Endometrial microvascular endothelial cells (primary cell): ENCODE results near the gene HMOX2. TPM values are rescaled to one million over a fixed set of nuclear protein-coding genes. Genes with fewer than 3 reads are reported as not detected.

Experiments used
- in situ Hi-C: cut with HindIII; loops from 2 replicates; pipeline ENCODE4 v1.10.0; 2017; ENCODE audit warnings: low sequenced_read_pairs, low pct_unique_long_range_greater_than_20kb; ENCODE audit errors: inconsistent ontology term
- total RNA-seq: library from RNA; depleted of rRNA; stranded (reverse); fragments of >200 nt; gene quantifications from one replicate; pipeline ENCODE4 v1.2.3, GENCODE V29; 2015; ENCODE audit errors: inconsistent ontology term

Gene HMOX2
- total RNA-seq, 1 donor from 2014 or later, result 103 TPM

- in situ Hi-C loops, result no loop called here
Measured at GRCh38 chr16:4461250-4462085, 14.7 kb upstream of the HMOX2 start.

- in situ Hi-C loops, result no loop called here
Measured at GRCh38 chr16:4463522-4464163, 12.6 kb upstream of the HMOX2 start.

DNA sequence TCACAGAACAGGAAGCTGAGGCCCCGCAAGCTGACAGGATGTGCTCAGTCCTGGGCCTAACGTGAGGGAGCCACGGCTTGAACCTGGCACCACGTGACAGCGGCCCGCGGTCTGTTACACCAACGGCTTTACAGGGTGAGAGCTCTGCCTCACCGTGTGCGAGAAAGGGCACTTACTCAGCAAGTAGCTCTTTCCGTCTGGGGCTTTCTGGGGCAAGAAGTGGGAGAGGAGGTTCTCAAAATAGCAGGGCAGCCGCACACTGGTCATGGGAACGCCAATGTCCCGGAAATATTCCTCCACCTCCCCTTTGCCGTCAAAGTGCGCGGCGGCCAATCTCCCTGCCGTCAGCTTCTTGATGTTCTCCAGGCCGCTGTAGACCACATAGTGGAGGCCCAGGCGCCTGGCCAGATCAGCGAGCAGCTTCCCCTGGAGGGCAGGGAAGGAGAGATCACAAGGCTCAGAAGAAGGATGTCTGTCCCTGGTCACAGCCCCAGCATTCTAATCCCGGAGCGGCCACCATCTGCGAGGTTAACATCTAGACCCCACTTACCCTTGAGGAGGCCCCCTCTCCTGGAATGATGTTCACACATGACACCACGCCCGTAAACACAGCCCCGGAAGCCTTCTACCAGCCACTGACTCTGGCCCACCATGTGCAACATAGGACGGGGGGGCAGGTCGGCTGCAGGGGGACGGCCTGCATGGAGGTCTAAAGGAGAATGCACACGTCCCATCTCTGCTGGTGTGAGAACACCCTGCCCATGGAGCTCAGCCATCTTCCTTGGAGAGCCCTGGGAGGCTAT lies 10.0 kb upstream of the HMOX2 start:
- in situ Hi-C loops, result no loop called here

DNA sequence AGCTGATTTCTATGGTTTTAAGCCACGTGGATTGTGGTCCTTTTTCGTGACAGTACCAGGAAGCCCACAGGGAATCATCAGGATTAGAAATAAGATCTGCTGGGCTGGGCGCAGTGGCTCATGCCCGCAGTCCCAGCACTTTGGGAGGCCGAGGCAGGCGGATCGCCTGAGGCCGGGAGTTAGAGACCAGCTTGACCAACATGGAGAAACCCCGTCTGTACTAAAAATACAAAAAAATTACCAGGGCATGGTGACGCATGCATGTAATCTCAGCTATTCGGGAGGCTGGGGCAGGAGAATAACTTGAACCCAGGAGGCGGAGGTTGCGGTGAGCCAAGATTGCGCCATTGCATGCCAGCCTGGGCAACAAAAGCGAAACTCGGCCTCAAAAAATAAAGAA lies 8.3 kb upstream of the HMOX2 start:
- in situ Hi-C loops, result no loop called here

DNA sequence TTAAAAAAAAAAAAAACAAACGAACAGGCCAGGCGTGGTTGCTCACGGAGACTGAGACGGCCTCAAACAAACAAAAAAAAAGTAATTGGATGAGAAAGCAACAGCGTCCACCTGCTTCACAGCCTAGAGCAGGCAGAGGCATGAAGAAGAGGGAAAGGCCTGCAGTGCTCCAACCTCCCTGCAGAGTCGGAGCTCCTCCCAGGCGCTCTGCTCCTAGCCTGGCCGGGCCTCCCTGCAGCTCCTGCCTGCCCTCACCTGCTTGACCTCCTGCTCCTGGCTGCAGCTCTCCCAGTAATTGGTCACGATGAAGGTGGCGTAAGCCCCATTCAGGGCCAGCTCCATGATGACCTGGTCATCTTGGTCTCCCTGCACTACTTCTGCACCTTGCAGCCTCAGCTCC lies 7.2 kb upstream of the HMOX2 start:
- in situ Hi-C loops, result no loop called here

GRCh38 chr16:4471869-4472268 lies 4.3 kb upstream of the HMOX2 start:
- in situ Hi-C loops, result no loop called here

- in situ Hi-C loops, result no loop called here
Measured at GRCh38 chr16:4472880-4473279, 3.3 kb upstream of the HMOX2 start.

GRCh38 chr16:4474192-4474961 lies 1.8 kb upstream of the HMOX2 start, which contains the start of gene NMRAL1:
NMRAL1 (minus strand) TSS chr16:4474625; CDS start chr16:4474132, 493 bp downstream.
- in situ Hi-C loops, result no loop called here

- in situ Hi-C loops, result no loop called here
Measured at GRCh38 chr16:4477966-4478365, 1.8 kb downstream of the HMOX2 start.

DNA sequence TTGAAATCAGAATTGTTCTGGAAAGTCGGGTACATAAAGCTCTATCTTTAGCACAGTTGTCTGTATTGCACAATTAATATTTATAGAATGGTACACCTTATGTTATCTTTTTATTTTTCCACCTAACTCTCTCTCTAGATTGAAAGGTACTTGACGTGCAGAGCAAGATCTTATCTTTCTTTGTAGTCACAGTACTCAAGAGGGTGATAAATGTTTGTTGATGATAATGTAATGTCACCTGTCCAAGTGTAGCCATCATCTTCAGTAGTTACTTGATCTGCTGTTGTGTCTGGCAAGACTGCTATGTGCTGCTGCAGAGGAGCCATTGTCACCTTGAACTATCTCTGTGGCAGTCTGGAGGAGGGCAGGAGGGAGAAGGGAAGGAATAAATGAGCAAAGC lies 5.3 kb downstream of the HMOX2 start:
- in situ Hi-C loops, result no loop called here

DNA sequence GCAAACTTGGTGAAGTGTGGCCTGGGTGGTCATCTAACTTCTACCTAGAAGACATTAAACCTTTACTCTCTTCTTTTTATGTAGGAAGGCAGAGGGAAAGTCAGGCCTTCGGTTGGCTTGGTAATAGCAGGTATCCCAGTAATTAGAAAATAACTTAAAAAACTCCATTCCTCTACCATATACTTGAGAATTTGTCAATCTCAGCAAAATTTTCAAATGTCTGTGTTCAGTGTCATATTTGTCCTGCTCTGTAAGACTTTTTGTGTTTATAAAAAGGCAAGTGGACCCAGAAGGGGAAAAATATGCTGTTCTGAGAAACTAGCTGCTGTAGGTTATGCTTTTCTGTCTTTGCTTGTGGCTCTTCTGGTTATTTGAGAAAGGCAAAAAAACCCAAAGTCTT lies 5.8 kb downstream of the HMOX2 start:
- in situ Hi-C loops, result no loop called here

GRCh38 chr16:4486126-4486893 lies 10.1 kb downstream of the HMOX2 start:
- in situ Hi-C loops, result no loop called here

GRCh38 chr16:4487955-4488498 lies 11.8 kb downstream of the HMOX2 start:
- in situ Hi-C loops, result no loop called here

- in situ Hi-C loops, result no loop called here
Measured at GRCh38 chr16:4488499-4488967, 12.3 kb downstream of the HMOX2 start.

DNA sequence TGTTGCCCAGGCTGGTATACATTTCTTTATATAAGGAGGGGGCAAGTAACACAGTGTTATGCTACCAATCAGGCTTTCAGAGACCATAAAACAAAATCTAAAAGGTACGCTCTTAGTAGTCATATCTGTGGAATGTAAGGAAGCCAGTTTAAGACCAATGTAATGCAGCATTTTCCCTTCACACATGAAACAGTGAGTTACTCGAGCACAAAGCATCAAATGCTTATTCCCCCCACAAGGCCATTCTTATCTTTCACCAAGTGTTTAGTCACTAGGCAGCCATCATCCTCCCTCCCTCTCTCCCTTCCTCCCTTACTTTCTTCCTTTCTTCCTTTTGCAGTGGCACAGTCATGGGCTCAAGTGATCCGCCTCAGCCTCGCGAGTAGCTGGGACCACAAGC lies 12.8 kb downstream of the HMOX2 start:
- in situ Hi-C loops, result no loop called here

DNA sequence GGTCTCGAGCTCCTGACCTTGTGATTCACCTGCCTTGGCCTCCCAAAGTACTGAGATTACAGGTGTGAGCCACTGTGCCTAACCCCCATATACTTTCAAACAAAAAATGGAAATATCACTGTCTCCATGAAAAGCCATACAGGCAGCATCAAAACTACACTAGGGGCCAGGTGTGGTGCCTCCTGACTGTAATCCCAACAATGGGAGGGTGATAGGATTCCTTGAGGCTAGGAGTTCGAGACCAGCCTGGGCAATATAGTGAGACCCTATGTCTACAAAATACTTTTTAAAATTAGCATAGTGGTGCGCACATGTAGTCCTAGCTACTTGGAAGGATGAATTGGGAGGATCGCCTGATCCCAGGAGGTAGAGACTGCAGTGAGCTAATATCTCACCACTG lies 15.7 kb downstream of the HMOX2 start:
- in situ Hi-C loops, result no loop called here

- in situ Hi-C loops, result no loop called here
Measured at GRCh38 chr16:4494746-4495490, 18.7 kb downstream of the HMOX2 start.
